SK-N-SH treated with all-trans-retinoic acid at 6 μM for 48 hours (cell line): Measurements from ENCODE around the gene MAB21L3.

Source experiments
- RARB ChIP-seq: fragments of 250-450 bp; sonication (Bioruptor Pico); IDR thresholded peaks from 2 replicates; pipeline ENCODE4 v1.8.0; 2021; ENCODE audit warnings: mild to moderate bottlenecking, moderate library complexity
- TOX ChIP-seq: fragments of 250-450 bp; sonication (Bioruptor Pico); IDR thresholded peaks from 2 replicates; pipeline ENCODE4 v1.8.0; 2021; ENCODE audit warnings: mild to moderate bottlenecking, moderate library complexity, borderline replicate concordance
- ZFP3 ChIP-seq: fragments of 250-450 bp; sonication (Bioruptor Pico); IDR thresholded peaks from 2 replicates; pipeline ENCODE4 v1.5.0; 2020; ENCODE audit warnings: mild to moderate bottlenecking, moderate library complexity
- ZFP30 ChIP-seq: fragments of 450-650 bp; formaldehyde crosslinking; IDR thresholded peaks from 2 replicates; pipeline ENCODE4 v1.5.0; 2022; ENCODE audit warnings: mild to moderate bottlenecking, moderate library complexity
- ZNF70 ChIP-seq: fragments of 450-650 bp; formaldehyde crosslinking; IDR thresholded peaks from 2 replicates; pipeline ENCODE4 v1.5.0; 2020; ENCODE audit warnings: mild to moderate bottlenecking, moderate library complexity

DNA sequence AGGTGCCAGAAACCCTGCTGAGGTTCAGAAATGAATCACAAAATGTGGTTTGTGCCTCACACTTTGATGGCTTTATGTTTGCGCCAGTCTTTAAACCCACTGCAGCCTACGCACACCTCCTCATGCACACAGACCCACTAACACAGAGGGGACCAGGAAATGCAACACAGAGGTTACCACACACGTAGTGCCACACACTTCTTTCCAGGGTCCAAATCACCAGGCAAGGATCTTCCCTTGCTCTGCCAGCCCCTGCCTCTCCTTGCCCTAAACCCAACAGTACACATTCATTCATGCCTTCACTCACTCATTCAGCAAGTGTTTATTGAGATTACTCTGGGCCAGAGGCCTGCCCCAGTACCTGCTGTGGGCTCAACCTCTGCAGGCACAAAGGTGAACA, 17.5 kb downstream of the MAB21L3 start:
- no peak for TF ChIP-seq TOX
- TF ChIP-seq RARB (CRISPR knock-in tag) = no peak
- no peak for TF ChIP-seq ZFP3 (CRISPR knock-in tag)
- no peak for TF ChIP-seq ZFP30 (CRISPR knock-in tag)
- no peak for TF ChIP-seq ZNF70 (CRISPR knock-in tag)
